ENCODE data around the gene CTNS.

The CTNS gene

GRCh38 chr17:3639981-3640596 lies 3.5 kb downstream of the CTNS start:
- no peak for TF ChIP-seq CTCF (IDR thresholded peaks at IDR 0.05)

GRCh38 chr17:3641014-3641413 lies 4.5 kb downstream of the CTNS start:
- peaks cover 7% of the 10 kb centered on the region for H3K79me2 ChIP-seq
- no peak overlapping the region for H3K27ac ChIP-seq
- no peak overlapping the region for H3K9ac ChIP-seq
- no peak overlapping the region for H3K4me3 ChIP-seq (ENCODE audit: low read depth, low read length)
- H3K4me2 ChIP-seq (ENCODE audit: low read length): no peak overlapping the region
- no peaks in the 10 kb centered on the region for H3K36me3 ChIP-seq (ENCODE audit: control insufficient read depth, insufficient read depth, low read length)
- no peaks in the 10 kb centered on the region for H3K27me3 ChIP-seq (ENCODE audit: control insufficient read depth, insufficient read depth, low read length)
- no peak for TF ChIP-seq CTCF (IDR thresholded peaks at IDR 0.05)
- H2AFZ ChIP-seq: no peak overlapping the region
- H3K9me3 ChIP-seq (ENCODE audit: control insufficient read depth, low read length): no peaks in the 10 kb centered on the region
- H3K4me1 ChIP-seq: peaks cover 5% of the 10 kb centered on the region

More at GRCh38 chr17:3639981-3640596, 3.5 kb downstream of the CTNS start:
- Histone ChIP-seq H3K27me3 (ENCODE audit: control insufficient read depth, insufficient read depth, low read length) (no peaks in the 10 kb centered on the region), H3K79me2 (peaks cover 13% of the 10 kb centered on the region), H3K9me3 (ENCODE audit: control insufficient read depth, low read length) (no peaks in the 10 kb centered on the region), H2AFZ (no peak overlapping the region), H3K4me3 (ENCODE audit: low read depth, low read length) (no peak overlapping the region), H3K4me1 (peaks cover 5% of the 10 kb centered on the region), H3K27ac (no peak overlapping the region), H3K36me3 (ENCODE audit: control insufficient read depth, insufficient read depth, low read length) (no peaks in the 10 kb centered on the region), H3K9ac (no peak overlapping the region), H3K4me2 (ENCODE audit: low read length) (no peak overlapping the region)

GRCh38 chr17:3641717-3642486 lies 5.3 kb downstream of the CTNS start:
- H3K27me3 ChIP-seq (ENCODE audit: control insufficient read depth, insufficient read depth, low read length): no peaks in the 10 kb centered on the region
- no peaks in the 10 kb centered on the region for H3K36me3 ChIP-seq (ENCODE audit: control insufficient read depth, insufficient read depth, low read length)
- H3K27ac ChIP-seq: no peak overlapping the region
- no peaks in the 10 kb centered on the region for H3K9me3 ChIP-seq (ENCODE audit: control insufficient read depth, low read length)
- TF ChIP-seq CTCF (IDR thresholded peaks at IDR 0.05): no peak
- H3K9ac ChIP-seq: no peak overlapping the region
- peaks cover 5% of the 10 kb centered on the region for H3K4me1 ChIP-seq
- no peak overlapping the region for H2AFZ ChIP-seq
- no peak overlapping the region for H3K4me2 ChIP-seq (ENCODE audit: low read length)
- H3K4me3 ChIP-seq (ENCODE audit: low read depth, low read length): no peak overlapping the region
- H3K79me2 ChIP-seq: peaks cover 6% of the 10 kb centered on the region

- Histone ChIP-seq H3K9me3 (ENCODE audit: control insufficient read depth, low read length) (no peaks in the 10 kb centered on the region), H2AFZ (no peak overlapping the region), H3K9ac (no peak overlapping the region), H3K4me1 (no peaks in the 10 kb centered on the region), H3K4me3 (ENCODE audit: low read depth, low read length) (no peak overlapping the region), H3K27me3 (ENCODE audit: control insufficient read depth, insufficient read depth, low read length) (no peaks in the 10 kb centered on the region), H3K36me3 (ENCODE audit: control insufficient read depth, insufficient read depth, low read length) (no peaks in the 10 kb centered on the region), H3K27ac (no peak overlapping the region), H3K4me2 (ENCODE audit: low read length) (no peak overlapping the region), H3K79me2 (no peaks in the 10 kb centered on the region)
- no peak for TF ChIP-seq CTCF (IDR thresholded peaks at IDR 0.05)
Measured at GRCh38 chr17:3643889-3644349, 7.4 kb downstream of the CTNS start.

Measured in parathyroid adenoma (tissue), 2 donors.